Effector memory CD4-positive, alpha-beta T cell (primary cell): ENCODE results near the gene CABP4.
"Not testable (repeated sequence)": the region's sequence is repeated elsewhere in the genome, so short reads cannot be mapped to it uniquely, and the experiment has no call there.

ENCODE experiments used
- DNase-seq, 3 donors: peaks; one replicate each; pipeline ENCODE4 v3.0.0-alpha.2; 2020
- H3K27ac ChIP-seq: 2 replicates; pipeline ENCODE4 v1.7.0; 2013; ENCODE audit warnings: mild to moderate bottlenecking, low read length, moderate library complexity; ENCODE audit not compliant: insufficient read depth, poor library complexity, severe bottlenecking
- H3K27me3 ChIP-seq: replicated peaks from 2 replicates; pipeline ENCODE4 v1.7.0; 2013; ENCODE audit warnings: mild to moderate bottlenecking, low read length; ENCODE audit not compliant: insufficient read depth, control insufficient read depth, poor library complexity, severe bottlenecking
- H3K36me3 ChIP-seq: 2 replicates; pipeline ENCODE4 v1.7.0; 2013; ENCODE audit warnings: mild to moderate bottlenecking, low read length, moderate library complexity; ENCODE audit not compliant: control insufficient read depth, insufficient read depth
- H3K4me1 ChIP-seq: 2 replicates; pipeline ENCODE4 v1.7.0; 2013; ENCODE audit warnings: low read length, mild to moderate bottlenecking; ENCODE audit not compliant: control insufficient read depth, insufficient read depth, poor library complexity, severe bottlenecking
- H3K4me3 ChIP-seq: 2 replicates; pipeline ENCODE4 v1.7.0; 2013; ENCODE audit warnings: low read length, low read depth, mild to moderate bottlenecking; ENCODE audit not compliant: insufficient read depth, poor library complexity, severe bottlenecking
- H3K9me3 ChIP-seq: 2 replicates; pipeline ENCODE4 v1.7.0; 2013; ENCODE audit warnings: mild to moderate bottlenecking, low read length, moderate library complexity; ENCODE audit not compliant: control insufficient read depth

CABP4 gene

GRCh38 chr11:67419325-67420049, 35.7 kb upstream of the CABP4 start:
- DNase-seq: no peak
- Histone ChIP-seq H3K4me3 (peak overlapping the region; percentile 53), H3K9me3 (no peaks in the 10 kb centered on the region), H3K4me1 (peaks cover 62% of the 10 kb centered on the region), H3K36me3 (no peaks in the 10 kb centered on the region), H3K27me3 (no peaks in the 10 kb centered on the region), H3K27ac (peak overlapping the region; percentile 68)

- H3K27ac ChIP-seq: peak overlapping the region; percentile 68
These were observed 35.0 kb upstream of the CABP4 start for GRCh38 chr11:67420147-67420645.

GRCh38 chr11:67420646-67421429, 34.3 kb upstream of the CABP4 start:
- Histone ChIP-seq H3K27ac (peak overlapping the region; percentile 68), H3K4me3 (peak overlapping the region; percentile 53), H3K4me1 (peaks cover 52% of the 10 kb centered on the region), H3K27me3 (no peaks in the 10 kb centered on the region), H3K36me3 (no peaks in the 10 kb centered on the region), H3K9me3 (no peaks in the 10 kb centered on the region)
- DNase-seq: peak; percentile 96 to 98 (median 97)

More at GRCh38 chr11:67420147-67420645, 35.0 kb upstream of the CABP4 start:
- peak overlapping the region; percentile 53 for H3K4me3 ChIP-seq
- no peaks in the 10 kb centered on the region for H3K9me3 ChIP-seq
- no peaks in the 10 kb centered on the region for H3K36me3 ChIP-seq
- DNase-seq: no peak
- H3K27me3 ChIP-seq: no peaks in the 10 kb centered on the region
- peaks cover 55% of the 10 kb centered on the region for H3K4me1 ChIP-seq

- no peak overlapping the region for H3K4me3 ChIP-seq
- H3K27ac ChIP-seq: peak overlapping the region; percentile 68
- peaks cover 45% of the 10 kb centered on the region for H3K4me1 ChIP-seq
- no peaks in the 10 kb centered on the region for H3K27me3 ChIP-seq
- no peak for DNase-seq
- H3K9me3 ChIP-seq: no peaks in the 10 kb centered on the region
- no peaks in the 10 kb centered on the region for H3K36me3 ChIP-seq
These were observed 33.6 kb upstream of the CABP4 start for GRCh38 chr11:67421430-67422031.

- Histone ChIP-seq H3K36me3 (no peaks in the 10 kb centered on the region), H3K27me3 (no peaks in the 10 kb centered on the region), H3K27ac (no peak overlapping the region), H3K4me1 (peaks cover 39% of the 10 kb centered on the region), H3K4me3 (no peak overlapping the region), H3K9me3 (no peaks in the 10 kb centered on the region)
- DNase-seq: no peak
These were observed 32.3 kb upstream of the CABP4 start for GRCh38 chr11:67422891-67423290.

GRCh38 chr11:67423466-67423865, 31.7 kb upstream of the CABP4 start:
- H3K9me3 ChIP-seq: no peaks in the 10 kb centered on the region
- no peaks in the 10 kb centered on the region for H3K27me3 ChIP-seq
- no peak overlapping the region for H3K4me3 ChIP-seq
- H3K36me3 ChIP-seq: no peaks in the 10 kb centered on the region
- H3K4me1 ChIP-seq: peaks cover 34% of the 10 kb centered on the region
- no peak for DNase-seq
- no peak overlapping the region for H3K27ac ChIP-seq

- Histone ChIP-seq H3K27me3 (no peaks in the 10 kb centered on the region), H3K36me3 (no peaks in the 10 kb centered on the region), H3K27ac (no peak overlapping the region), H3K4me1 (peaks cover 32% of the 10 kb centered on the region), H3K9me3 (no peaks in the 10 kb centered on the region), H3K4me3 (no peak overlapping the region)
- DNase-seq: no peak
These were observed 31.1 kb upstream of the CABP4 start for GRCh38 chr11:67423891-67424613.

GRCh38 chr11:67427364-67427859, 27.7 kb upstream of the CABP4 start:
- DNase-seq, H3K9me3 ChIP-seq, H3K36me3 ChIP-seq, H3K27me3 ChIP-seq: not testable (repeated sequence)
- Histone ChIP-seq H3K4me3 (peak overlapping the region; percentile 82), H3K27ac (peak overlapping the region; percentile 89), H3K4me1 (peaks cover 14% of the 10 kb centered on the region)
